EH (cell line): ENCODE measurements around the gene SUCLA2.
"Not testable (repeated sequence)": the region's sequence is repeated elsewhere in the genome, so short reads cannot be mapped to it uniquely, and the experiment has no call there.

Source experiments
- DNase-seq: peaks from one replicate; pipeline ENCODE4 v3.0.0-alpha.2; 2015; ENCODE audit warnings: low read depth

SUCLA2 gene

GRCh38 chr13:47991859-47992258, 9.2 kb downstream of the SUCLA2 start:
- no peak for DNase-seq

DNA sequence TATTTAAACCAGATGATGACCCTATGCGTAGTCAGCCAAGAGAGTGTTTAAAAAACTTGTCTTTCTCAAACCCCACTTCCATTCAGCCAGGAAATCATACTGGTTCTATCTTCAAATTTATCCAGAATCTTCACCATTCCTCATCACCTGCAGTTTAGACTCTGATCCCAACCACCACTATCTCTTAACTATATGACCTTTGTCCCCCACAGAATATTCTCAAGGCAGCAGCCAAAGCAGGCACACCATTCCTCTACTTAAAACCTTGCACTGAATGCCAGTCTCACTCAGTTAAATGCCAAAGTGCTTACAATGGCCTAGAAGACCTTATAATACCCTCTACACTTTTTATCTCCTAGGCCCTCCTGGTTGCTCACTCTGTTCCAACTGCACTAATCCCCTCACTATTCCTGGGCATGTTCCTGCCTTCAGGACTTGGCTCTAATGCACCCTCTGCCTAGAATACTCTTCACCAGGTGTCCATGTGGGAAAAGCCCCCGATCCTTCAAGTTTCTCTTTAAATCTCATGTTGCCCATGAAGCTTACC, 10.1 kb downstream of the SUCLA2 start:
- no peak for DNase-seq

DNA sequence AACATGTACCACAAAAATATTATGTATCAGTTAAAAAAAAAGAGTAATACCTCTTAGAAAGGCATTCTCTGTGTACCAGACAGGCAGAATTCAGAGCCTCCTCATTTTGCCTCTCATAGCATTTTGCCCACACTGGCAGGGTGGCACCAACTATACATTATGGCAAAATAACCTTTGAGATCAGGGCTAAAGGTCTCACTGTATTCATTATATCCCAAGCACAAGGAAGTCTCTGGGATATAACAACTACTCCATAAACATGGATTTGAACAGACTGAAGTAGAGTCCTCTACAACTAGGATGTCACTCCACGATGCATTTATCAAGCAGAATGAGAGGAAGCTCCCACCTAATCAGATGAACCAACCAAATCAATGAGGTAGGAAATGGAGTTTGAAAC, 10.6 kb downstream of the SUCLA2 start:
- DNase-seq, result no peak

- DNase-seq, result no peak
Observed at GRCh38 chr13:47983070-47983469, 18.0 kb downstream of the SUCLA2 start.

GRCh38 chr13:47976325-47976724, 24.7 kb downstream of the SUCLA2 start:
- DNase-seq, result peak; percentile 34

DNA sequence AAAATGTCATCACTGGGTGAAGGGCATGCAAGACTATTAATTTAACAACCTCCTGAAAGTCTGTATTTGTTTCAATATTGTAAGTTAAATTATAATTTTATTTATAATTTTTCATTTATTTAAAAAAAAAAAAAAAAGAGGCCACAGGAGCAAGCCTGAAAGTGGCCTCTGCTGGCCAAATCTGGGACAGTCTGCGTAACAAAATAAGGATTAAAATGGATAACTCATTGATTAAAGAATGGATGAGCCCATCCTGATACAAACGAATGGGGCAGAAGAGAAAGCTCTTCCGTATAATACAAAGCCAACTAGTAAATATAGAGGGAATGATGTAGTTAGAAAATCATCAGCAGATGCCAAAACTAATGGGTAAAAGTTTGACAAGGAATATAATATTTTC, 36.2 kb downstream of the SUCLA2 start:
- no peak for DNase-seq

DNA sequence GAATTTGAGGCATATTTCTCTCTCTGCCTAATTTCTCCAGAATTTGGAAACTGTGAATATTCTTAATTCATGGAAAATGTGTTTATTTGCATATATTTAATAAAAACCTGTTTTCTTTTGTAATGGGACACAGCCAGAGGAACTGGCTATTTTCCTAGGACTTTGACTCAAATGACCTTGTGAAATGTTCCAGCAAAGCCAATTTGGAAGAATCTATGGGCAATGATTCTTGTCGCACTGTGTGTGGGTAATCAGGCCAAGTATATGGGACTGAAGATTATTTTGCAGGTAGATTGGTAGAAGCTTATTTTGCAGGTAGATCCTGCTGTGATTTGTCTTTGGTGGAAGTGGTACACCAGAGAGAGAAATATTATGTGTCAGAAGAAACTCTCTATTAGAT, 38.8 kb downstream of the SUCLA2 start:
- no peak for DNase-seq

DNA sequence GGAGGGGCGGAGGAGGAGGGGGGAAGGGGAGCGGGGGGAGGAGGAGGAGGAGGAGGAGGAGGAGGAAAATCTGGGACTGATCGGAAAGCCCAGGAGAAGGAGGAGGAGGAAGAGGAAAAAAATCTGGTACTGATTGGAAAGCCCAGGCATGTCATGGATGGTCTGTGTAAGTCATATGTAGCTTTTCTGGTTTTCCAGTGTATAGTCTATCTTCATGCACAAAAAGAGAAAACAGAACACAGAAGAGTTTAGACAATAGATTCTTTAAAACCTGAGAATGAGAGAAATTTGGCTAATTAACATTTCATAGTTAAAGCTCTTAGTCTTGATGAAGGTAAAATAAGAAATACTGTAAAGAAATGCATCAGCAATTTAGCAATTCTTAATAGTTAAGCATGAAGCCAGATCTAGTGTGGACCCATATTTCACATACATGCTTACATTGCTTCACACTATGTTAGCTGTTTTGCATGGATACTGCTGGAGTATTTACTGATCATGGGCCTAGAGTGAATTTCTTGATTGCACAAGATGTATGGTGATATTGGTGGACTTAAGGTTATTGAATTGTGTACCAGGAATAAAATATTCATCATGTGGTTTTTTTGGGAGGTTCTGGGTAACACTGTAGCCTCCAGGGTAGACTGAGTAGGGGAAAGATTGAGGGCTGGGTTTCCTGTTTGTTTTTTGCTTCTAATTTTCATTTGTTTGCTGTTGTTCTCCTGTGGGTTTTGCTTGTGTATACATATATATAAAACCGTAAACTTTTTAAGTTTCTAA, 41.4 kb downstream of the SUCLA2 start:
- DNase-seq, result no peak

GRCh38 chr13:47957073-47957472, 44.0 kb downstream of the SUCLA2 start:
- no peak for DNase-seq

DNA sequence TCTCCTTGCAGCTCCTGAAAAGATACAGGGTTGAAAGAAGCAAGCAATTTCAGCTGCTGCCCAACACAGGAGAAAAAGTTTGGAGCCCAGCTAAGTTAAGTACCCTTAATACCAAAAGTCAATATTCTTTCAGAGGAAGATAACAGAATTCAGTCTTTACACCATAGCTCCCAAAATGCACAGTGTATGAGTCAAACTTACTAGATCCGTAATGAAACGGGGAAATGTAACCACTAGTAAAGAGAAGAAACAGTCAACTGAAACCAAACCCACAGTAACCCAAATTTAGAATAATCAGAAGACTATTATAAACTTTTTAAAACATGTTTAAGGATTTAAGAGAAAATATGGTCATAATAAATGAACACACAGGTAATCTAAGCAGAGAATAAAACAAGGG, 45.2 kb downstream of the SUCLA2 start:
- no peak for DNase-seq

DNA sequence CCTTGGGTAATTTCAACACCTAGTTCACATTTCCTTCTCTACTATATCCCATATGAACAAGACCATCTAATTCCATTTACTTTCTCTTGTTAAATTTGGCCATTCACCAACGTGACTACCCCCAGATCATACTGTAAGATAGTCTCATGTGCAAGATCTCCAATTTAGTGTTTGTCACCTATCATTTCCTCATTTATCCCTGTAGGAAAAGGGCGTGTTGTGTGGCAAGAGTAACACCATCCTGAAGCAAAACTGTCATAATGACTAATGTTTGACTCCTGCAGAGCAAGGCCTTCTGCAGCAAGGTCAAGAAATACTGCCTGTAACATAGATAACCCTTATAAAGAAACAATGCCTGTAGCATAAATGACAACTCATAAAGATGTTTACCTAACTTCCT, 51.3 kb downstream of the SUCLA2 start:
- DNase-seq, result no peak

- peak; percentile 84 for DNase-seq
Observed at GRCh38 chr13:47945738-47946137, 55.3 kb downstream of the SUCLA2 start.

- not testable (repeated sequence) for DNase-seq
Observed at GRCh38 chr13:47945146-47945545, 55.9 kb downstream of the SUCLA2 start.

- DNase-seq, result no peak
Observed at GRCh38 chr13:47934371-47934770, 66.7 kb downstream of the SUCLA2 start.

- no peak for DNase-seq
Observed at GRCh38 chr13:47932950-47933923, 67.8 kb downstream of the SUCLA2 start.

DNA sequence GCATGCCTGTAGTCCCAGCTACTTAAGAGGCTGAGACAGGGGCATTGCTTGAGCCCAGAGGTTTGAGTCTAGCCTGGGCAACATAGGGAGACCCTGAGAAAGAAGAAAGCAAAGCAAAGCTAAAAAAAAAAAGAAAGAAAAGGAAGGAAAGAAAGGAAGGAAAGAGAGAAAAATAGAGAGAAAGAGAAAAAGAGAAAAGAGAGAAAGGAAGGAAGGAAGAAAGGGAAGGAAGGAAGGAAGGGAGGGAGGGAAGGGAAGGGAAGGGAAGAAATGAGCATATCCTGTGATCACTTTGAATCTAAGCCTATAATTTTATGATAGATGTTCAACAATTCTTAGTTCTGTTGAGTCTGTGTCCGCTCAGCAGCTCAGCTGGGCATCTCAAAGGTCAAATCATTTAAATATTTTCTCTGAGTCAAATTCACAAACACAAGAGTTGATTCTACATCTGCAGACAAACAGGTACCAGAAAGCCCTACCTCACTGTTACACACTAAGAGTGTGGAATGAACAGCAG, 70.4 kb downstream of the SUCLA2 start:
- DNase-seq, result no peak

GRCh38 chr13:47929156-47929555, 71.9 kb downstream of the SUCLA2 start:
- peak; percentile 11 for DNase-seq

DNA sequence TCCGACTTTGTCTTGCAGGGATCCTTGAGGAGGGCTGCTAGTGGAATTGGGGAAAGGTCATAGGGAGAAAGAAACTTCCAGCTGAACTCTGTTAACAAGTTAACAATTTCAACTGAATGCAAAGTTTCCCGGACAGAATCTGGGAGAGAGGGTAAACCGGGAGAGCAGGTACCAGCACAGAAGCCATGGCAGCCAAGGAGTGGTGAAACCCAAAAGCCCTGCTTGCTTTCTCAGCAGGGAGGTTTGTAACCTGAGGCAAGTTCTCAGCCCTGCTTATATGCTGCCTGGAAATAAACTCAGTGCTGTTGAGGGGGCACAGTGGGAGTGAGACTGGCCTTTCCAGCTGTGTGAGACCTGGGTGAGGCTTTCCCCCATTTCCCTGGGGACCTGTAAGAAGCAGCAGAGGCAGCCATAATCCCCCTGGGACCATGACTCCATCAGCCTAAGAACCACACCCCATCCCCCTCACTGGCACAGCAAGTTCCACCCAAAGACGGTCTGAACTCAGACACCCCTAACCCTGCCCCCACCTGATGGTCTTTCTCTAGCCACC, 84.0 kb downstream of the SUCLA2 start:
- DNase-seq, result no peak

DNA sequence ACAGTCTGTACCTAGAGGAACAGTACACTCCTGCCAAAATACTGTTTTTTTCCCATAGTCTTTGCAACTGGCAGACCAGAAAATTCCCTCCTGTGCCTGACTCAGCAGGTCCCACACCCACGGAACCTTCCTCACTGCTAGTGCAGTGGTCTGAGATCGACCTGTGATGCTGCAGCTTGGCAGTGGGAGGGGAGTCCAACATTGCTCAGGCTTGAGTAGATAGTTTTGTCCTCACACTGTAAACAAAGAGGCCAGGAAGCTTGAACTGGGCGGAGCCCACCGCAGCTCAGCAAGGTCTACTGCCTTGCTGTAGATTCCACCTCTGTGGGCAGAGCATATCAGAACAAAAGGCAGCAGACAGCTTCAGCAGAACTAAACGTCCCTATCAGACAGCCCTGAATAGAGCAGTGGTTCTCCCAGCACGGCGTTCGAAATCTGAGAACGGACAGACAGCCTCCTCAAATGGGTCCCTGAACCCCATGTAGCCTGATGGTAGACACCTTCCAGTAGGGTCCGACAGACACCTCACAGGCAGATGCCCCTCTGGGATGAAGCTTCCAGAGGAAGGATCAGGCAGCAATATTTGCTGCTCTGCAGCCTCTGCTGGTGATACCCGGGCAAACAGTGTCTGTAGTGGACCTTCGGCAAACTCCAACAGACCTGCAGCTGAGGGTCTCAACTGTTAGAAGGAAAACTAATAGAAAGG, 92.7 kb downstream of the SUCLA2 start:
- no peak for DNase-seq

DNA sequence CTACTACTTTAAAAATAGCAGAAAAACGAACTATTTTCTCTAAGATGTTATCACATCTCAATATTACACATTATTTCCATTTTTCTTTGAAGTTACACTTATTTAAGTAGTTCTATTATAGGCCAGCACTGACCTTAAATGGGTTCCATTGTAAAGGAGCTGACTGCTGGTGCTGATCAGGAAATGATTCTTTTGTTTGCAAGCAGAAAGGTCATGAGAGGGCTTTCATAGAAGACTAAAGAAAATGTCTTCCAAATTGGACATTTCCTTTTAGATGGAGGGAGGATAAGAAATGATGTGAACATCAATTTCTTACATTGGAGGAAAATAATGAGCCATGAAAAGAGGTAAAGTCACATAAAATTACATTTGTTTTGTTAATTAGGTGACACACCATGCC, 96.2 kb downstream of the SUCLA2 start:
- DNase-seq, result no peak

- no peak for DNase-seq
Observed at GRCh38 chr13:47904241-47904640, 96.8 kb downstream of the SUCLA2 start.

DNA sequence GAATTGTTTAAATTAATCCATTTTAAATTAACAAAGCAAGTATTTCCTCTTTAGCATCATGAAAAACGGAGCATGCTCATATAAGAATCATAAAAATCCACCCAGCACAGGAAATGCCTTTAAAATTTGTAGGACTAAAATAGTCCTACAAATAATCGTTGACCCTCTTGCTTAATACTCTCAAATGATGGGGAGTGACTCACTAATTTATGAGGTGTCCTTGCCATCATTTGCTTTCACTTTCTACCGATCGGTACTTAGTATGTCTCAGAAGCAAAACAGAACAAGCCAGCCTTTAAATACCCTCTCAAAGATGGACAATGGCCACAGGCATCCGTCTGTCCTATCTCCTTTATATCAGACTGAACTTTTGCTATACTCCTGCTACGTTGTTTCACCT, 97.2 kb downstream of the SUCLA2 start:
- peak; percentile 86 for DNase-seq
